Upper lobe of left lung (tissue), 4 donors: ENCODE results near the gene FHIT.

Experiments
- CTCF ChIP-seq, 6 experiments: fragments of 450-650 bp in 4 of 6; fragments of 200-600 bp in 2 of 6; sonication (generic) in 2 of 6; IDR thresholded peaks; one replicate each; pipeline ENCODE4 v1.5.1; 2016 to 2019; ENCODE audit warnings: antibody characterized with exemption in 6 of 6
- EP300 ChIP-seq, 4 donors: sonication (generic); formaldehyde crosslinking; IDR thresholded peaks; one replicate each; pipeline ENCODE4 v1.5.1; 2017; ENCODE audit warnings: antibody characterized with exemption in 4 of 4, control low read depth in 2 of 4
- POLR2A ChIP-seq, 4 donors: fragments of 450-650 bp; IDR thresholded peaks; one replicate each; pipeline ENCODE4 v1.5.1; 2016 to 2017; ENCODE audit warnings: antibody characterized with exemption in 4 of 4, mild to moderate bottlenecking in 2 of 4
- POLR2AphosphoS5 ChIP-seq, 2 donors: sonication (generic); formaldehyde crosslinking; IDR thresholded peaks; one replicate each; pipeline ENCODE4 v1.5.1; 2017; ENCODE audit warnings: antibody characterized with exemption in 2 of 2

GRCh38 chr3:60809857-60810610, 441.2 kb downstream of the FHIT start:
- TF ChIP-seq CTCF (IDR thresholded peaks at IDR 0.05) (no peak), EP300 (IDR thresholded peaks at IDR 0.05) (no peak), POLR2A (IDR thresholded peaks at IDR 0.05) (no peak), POLR2AphosphoS5 (IDR thresholded peaks at IDR 0.05) (no peak)
